IMR-90 (cell line): Measurements from ENCODE around the gene SLC22A4. TPM values are rescaled to one million over a fixed set of nuclear protein-coding genes. Genes with fewer than 3 reads are reported as not detected.

Experiments
- CHD1 ChIP-seq: IDR thresholded peaks from 2 replicates; pipeline ENCODE4 v1.6.1; 2012; ENCODE audit warnings: low read depth, low read length, improper control_type of control experiment
- MAFK ChIP-seq: IDR thresholded peaks from 2 replicates; pipeline ENCODE4 v1.6.1; 2012; ENCODE audit warnings: low read depth, low read length, improper control_type of control experiment
- SMC3 ChIP-seq: fragments of 150-350 bp; IDR thresholded peaks from 2 replicates; pipeline ENCODE4 v1.6.1; 2016; ENCODE audit warnings: low read depth, mild to moderate bottlenecking, antibody characterized with exemption, low read length, moderate library complexity
- polyA plus RNA-seq, 3 experiments: library from polyadenylated mRNA; depleted of rRNA; stranded (reverse); fragments of >200 nt; gene quantifications; 2 replicates each; pipeline ENCODE4 v1.2.3, GENCODE V29; 2012; ENCODE audit warnings: low replicate concordance in 1 of 3
- total RNA-seq: library from RNA; depleted of rRNA; stranded (reverse); fragments of >200 nt; gene quantifications from 2 replicates; pipeline ENCODE4 v1.2.3, GENCODE V29; 2012

Gene SLC22A4
- total and polyA plus RNA-seq, 2 of the 4 experiments (the other 2 are of a cell fraction): 2.6 to 3.2 TPM

- TF ChIP-seq SMC3 (no peak), CHD1 (peak; percentile 57), MAFK (no peak)
Observed at GRCh38 chr5:132258102-132259068, 35.8 kb upstream of the SLC22A4 start (continued).
